Measurements from ENCODE around the gene DUSP9. TPM values are rescaled to one million over a fixed set of nuclear protein-coding genes. Genes with fewer than 3 reads are reported as not detected.

The DUSP9 gene
- total RNA-seq, 1 donor from 2014 or later, result 0.39 TPM

Other genes starting within 250 kb of the DUSP9 start
- gene PNMA6E, start 245.9 kb upstream of the DUSP9 start, total RNA-seq, result not detected
- gene ZFP92, start 235.7 kb upstream of the DUSP9 start, total RNA-seq, result 5.4 TPM
- 0.80 TPM for gene TREX2, start 201.1 kb upstream of the DUSP9 start, total RNA-seq
- gene HAUS7, start 176.6 kb upstream of the DUSP9 start, total RNA-seq, result 22.1 TPM
- 72.1 TPM for gene BGN, start 152.2 kb upstream of the DUSP9 start, total RNA-seq
- not detected for gene ATP2B3, start 129.6 kb upstream of the DUSP9 start, total RNA-seq
- 16.3 TPM for gene CCNQ, start 48.1 kb upstream of the DUSP9 start, total RNA-seq
- gene PNCK, start 26.6 kb downstream of the DUSP9 start, total RNA-seq, result 1.4 TPM
- 45.9 TPM for gene SLC6A8, start 40.7 kb downstream of the DUSP9 start, total RNA-seq
- 513 TPM for gene BCAP31, start 77.2 kb downstream of the DUSP9 start, total RNA-seq
- 32.3 TPM for gene ABCD1, start 77.7 kb downstream of the DUSP9 start, total RNA-seq
- gene PLXNB3, start 117.0 kb downstream of the DUSP9 start, total RNA-seq, result 10.2 TPM
- gene SRPK3, start 133.8 kb downstream of the DUSP9 start, total RNA-seq, result 0.74 TPM
- 57.4 TPM for gene IDH3G, start 147.2 kb downstream of the DUSP9 start, total RNA-seq
- 191 TPM for gene SSR4, start 147.5 kb downstream of the DUSP9 start, total RNA-seq
- 2.5 TPM for gene PDZD4, start 183.3 kb downstream of the DUSP9 start, total RNA-seq
- gene L1CAM, start 239.0 kb downstream of the DUSP9 start, total RNA-seq, result 2.4 TPM

Measured in mesenteric fat pad (tissue), 1 donor.